MM.1S (cell line): ENCODE measurements around the gene SPATA13.

Experiments used
- EZH2 ChIP-seq: fragments of 300-600 bp; sonication (generic); optimal IDR thresholded peaks from 2 replicates; pipeline ENCODE3; 2017; ENCODE audit warnings: low read depth, mild to moderate bottlenecking, antibody characterized with exemption, low read length, mixed read lengths
- TF ChIP-seq, protein P1 (sequence below): fragments of 300-600 bp; sonication (generic); IDR thresholded peaks from 2 replicates; pipeline ENCODE4 v1.5.1; 2016; ENCODE audit warnings: antibody characterized with exemption, low read length, mixed read lengths

- TF ChIP-seq, protein P1, sequence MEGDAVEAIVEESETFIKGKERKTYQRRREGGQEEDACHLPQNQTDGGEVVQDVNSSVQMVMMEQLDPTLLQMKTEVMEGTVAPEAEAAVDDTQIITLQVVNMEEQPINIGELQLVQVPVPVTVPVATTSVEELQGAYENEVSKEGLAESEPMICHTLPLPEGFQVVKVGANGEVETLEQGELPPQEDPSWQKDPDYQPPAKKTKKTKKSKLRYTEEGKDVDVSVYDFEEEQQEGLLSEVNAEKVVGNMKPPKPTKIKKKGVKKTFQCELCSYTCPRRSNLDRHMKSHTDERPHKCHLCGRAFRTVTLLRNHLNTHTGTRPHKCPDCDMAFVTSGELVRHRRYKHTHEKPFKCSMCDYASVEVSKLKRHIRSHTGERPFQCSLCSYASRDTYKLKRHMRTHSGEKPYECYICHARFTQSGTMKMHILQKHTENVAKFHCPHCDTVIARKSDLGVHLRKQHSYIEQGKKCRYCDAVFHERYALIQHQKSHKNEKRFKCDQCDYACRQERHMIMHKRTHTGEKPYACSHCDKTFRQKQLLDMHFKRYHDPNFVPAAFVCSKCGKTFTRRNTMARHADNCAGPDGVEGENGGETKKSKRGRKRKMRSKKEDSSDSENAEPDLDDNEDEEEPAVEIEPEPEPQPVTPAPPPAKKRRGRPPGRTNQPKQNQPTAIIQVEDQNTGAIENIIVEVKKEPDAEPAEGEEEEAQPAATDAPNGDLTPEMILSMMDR, result no peak
- TF ChIP-seq EZH2, result no peak
Observed at GRCh38 chr13:24192057-24192810, 31.7 kb downstream of the SPATA13 start.
